Epidermal melanocyte (primary cell): ENCODE data around the gene CFAP74.

Experiments used
- DNase-seq: peaks from one replicate; pipeline ENCODE4 v3.0.0; 2011; ENCODE audit warnings: low spot score; ENCODE audit not compliant: insufficient read length

CFAP74 gene

GRCh38 chr1:1929639-1930545 lies 73.7 kb downstream of the CFAP74 start:
- no peak for DNase-seq

- DNase-seq, result no peak
Measured at GRCh38 chr1:1929102-1929638, 74.4 kb downstream of the CFAP74 start.

GRCh38 chr1:1928231-1929101 lies 75.1 kb downstream of the CFAP74 start:
- DNase-seq, result no peak

- DNase-seq, result no peak
Measured at GRCh38 chr1:1927751-1928150, 75.8 kb downstream of the CFAP74 start.

- DNase-seq, result no peak
Measured at GRCh38 chr1:1926886-1927660, 76.5 kb downstream of the CFAP74 start.

- no peak for DNase-seq
Measured at GRCh38 chr1:1926346-1926811, 77.2 kb downstream of the CFAP74 start.

- DNase-seq, result no peak
Measured at GRCh38 chr1:1925437-1926345, 77.9 kb downstream of the CFAP74 start.

GRCh38 chr1:1924849-1925248 lies 78.7 kb downstream of the CFAP74 start:
- no peak for DNase-seq

GRCh38 chr1:1924386-1924785 lies 79.2 kb downstream of the CFAP74 start:
- no peak for DNase-seq

- no peak for DNase-seq
Measured at GRCh38 chr1:1922956-1923833, 80.4 kb downstream of the CFAP74 start.

GRCh38 chr1:1922702-1922955 lies 81.0 kb downstream of the CFAP74 start:
- no peak for DNase-seq

GRCh38 chr1:1921901-1922701 lies 81.5 kb downstream of the CFAP74 start:
- DNase-seq, result no peak

- no peak for DNase-seq
Measured at GRCh38 chr1:1921459-1921862, 82.1 kb downstream of the CFAP74 start.

GRCh38 chr1:1920608-1921458 lies 82.8 kb downstream of the CFAP74 start:
- DNase-seq, result no peak

GRCh38 chr1:1920057-1920607 lies 83.5 kb downstream of the CFAP74 start:
- DNase-seq, result no peak

- DNase-seq, result peak; percentile 100
Measured at GRCh38 chr1:1919304-1920056, 84.1 kb downstream of the CFAP74 start.

- no peak for DNase-seq
Measured at GRCh38 chr1:1918901-1919303, 84.7 kb downstream of the CFAP74 start, which contains the start of gene TMEM52. Gene TMEM52, minus strand, starts transcription at chr1:1919279. Its CDS starts 14 bp downstream, at chr1:1919265.
